HCT116 (cell line): ENCODE measurements around the gene CDHR3.

Experiments used
- POLR2AphosphoS5 ChIP-seq: IDR thresholded peaks from 2 replicates; pipeline ENCODE4 v1.6.1; 2011; ENCODE audit warnings: mild to moderate bottlenecking, low read depth, low read length, moderate library complexity
- SP1 ChIP-seq: IDR thresholded peaks from 2 replicates; pipeline ENCODE4 v1.6.1; 2012; ENCODE audit warnings: low read depth
- TF ChIP-seq, protein P1 (sequence below), 3 experiments: fragments of 200-600 bp in 1 of 3; sonication (generic) in 1 of 3; IDR thresholded peaks in 2 of 3; conservative IDR thresholded peaks in 1 of 3; 2 replicates each; pipeline ENCODE4 v1.5.1; 2012 to 2017; ENCODE audit warnings: low read depth in 2 of 3, low read length in 2 of 3, antibody characterized with exemption in 1 of 3, borderline replicate concordance in 1 of 3, control low read depth in 1 of 3, mild to moderate bottlenecking in 1 of 3, mixed read lengths in 1 of 3, mixed run types in 1 of 3, moderate library complexity in 1 of 3; ENCODE audit not compliant: insufficient read depth in 1 of 3

DNA sequence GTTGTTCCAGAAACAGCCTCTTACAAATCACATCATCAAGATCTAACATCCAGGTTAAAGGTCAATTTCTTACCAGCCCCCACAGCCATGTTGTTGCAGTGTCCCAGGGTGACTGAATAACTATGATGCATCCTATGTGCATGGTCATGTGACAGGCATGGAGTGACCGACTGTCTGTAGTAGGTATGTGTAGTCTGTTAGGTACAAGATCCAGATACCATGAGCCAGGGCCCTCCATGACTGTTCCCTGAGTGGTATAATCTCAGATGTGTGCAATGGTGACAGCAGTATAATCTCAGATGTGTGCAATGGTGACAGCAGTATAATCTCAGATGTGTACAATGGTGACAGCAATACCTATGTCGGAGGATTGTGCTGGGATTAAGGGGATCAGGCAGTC lies 8.8 kb downstream of the CDHR3 start:
- TF ChIP-seq, protein P1, sequence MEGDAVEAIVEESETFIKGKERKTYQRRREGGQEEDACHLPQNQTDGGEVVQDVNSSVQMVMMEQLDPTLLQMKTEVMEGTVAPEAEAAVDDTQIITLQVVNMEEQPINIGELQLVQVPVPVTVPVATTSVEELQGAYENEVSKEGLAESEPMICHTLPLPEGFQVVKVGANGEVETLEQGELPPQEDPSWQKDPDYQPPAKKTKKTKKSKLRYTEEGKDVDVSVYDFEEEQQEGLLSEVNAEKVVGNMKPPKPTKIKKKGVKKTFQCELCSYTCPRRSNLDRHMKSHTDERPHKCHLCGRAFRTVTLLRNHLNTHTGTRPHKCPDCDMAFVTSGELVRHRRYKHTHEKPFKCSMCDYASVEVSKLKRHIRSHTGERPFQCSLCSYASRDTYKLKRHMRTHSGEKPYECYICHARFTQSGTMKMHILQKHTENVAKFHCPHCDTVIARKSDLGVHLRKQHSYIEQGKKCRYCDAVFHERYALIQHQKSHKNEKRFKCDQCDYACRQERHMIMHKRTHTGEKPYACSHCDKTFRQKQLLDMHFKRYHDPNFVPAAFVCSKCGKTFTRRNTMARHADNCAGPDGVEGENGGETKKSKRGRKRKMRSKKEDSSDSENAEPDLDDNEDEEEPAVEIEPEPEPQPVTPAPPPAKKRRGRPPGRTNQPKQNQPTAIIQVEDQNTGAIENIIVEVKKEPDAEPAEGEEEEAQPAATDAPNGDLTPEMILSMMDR (IDR thresholded peaks at IDR 0.05 in 2 of 3, conservative IDR thresholded peaks at IDR 0.05 in 1 of 3; ENCODE audit: borderline replicate concordance in 1 of 3, insufficient read depth in 1 of 3, low read depth in 2 of 3, low read length in 2 of 3) = no peak
- no peak for TF ChIP-seq SP1
- TF ChIP-seq POLR2AphosphoS5 = no peak
